Measurements from ENCODE around the gene VAMP8.
"Not testable (repeated sequence)": the region's sequence is repeated elsewhere in the genome, so short reads cannot be mapped to it uniquely, and the experiment has no call there.

VAMP8 gene

GRCh38 chr2:85598594-85599340, 21.4 kb downstream of the VAMP8 start:
- no peak for DNase-seq (ENCODE audit: low read depth)

GRCh38 chr2:85599468-85600234, 22.3 kb downstream of the VAMP8 start:
- DNase-seq (ENCODE audit: low read depth): no peak

- no peak for DNase-seq (ENCODE audit: low read depth)
Measured at GRCh38 chr2:85600235-85600575, 22.8 kb downstream of the VAMP8 start.

DNA sequence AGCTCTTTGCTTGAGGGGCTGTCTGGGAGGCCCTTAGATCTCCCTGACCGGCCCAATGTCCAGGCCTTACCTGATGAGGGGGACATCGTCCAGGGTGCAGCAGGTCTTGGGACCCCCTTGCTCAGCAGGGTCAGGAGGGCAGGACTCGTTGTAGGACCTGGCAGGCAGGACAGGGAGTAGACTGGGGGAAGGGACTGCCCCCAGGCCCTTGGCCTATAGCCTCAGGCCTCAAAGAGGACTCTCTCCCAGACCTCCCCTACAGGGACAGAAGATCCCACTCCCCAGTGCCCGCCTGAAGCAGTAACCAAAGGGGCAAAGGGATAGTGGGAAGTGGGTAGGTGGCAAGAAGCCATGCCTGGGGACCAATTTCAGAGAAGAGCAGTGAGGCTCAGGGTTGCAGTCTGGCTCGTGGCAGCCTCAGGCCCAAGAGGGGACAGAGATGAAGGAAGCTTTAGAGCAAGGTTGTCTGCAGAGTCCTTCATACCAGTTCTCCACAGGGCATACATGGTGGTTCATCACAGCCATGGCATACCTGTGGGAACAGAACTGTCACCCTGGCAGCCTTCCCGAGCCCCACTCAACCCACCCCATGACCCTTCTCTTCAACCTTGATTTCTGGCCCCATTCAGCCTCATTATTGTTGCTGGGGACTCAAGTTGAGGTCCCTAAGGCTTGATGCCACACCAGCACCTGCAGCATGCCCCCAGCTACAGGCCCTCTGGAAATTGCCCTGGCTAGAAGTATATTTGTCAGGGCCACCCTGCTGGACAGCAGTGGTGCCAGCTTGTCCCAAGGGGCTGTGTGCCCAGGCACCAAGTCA, 23.8 kb downstream of the VAMP8 start:
- DNase-seq (ENCODE audit: low read depth): no peak

GRCh38 chr2:85601771-85602475, 24.5 kb downstream of the VAMP8 start:
- DNase-seq (ENCODE audit: low read depth): no peak

DNA sequence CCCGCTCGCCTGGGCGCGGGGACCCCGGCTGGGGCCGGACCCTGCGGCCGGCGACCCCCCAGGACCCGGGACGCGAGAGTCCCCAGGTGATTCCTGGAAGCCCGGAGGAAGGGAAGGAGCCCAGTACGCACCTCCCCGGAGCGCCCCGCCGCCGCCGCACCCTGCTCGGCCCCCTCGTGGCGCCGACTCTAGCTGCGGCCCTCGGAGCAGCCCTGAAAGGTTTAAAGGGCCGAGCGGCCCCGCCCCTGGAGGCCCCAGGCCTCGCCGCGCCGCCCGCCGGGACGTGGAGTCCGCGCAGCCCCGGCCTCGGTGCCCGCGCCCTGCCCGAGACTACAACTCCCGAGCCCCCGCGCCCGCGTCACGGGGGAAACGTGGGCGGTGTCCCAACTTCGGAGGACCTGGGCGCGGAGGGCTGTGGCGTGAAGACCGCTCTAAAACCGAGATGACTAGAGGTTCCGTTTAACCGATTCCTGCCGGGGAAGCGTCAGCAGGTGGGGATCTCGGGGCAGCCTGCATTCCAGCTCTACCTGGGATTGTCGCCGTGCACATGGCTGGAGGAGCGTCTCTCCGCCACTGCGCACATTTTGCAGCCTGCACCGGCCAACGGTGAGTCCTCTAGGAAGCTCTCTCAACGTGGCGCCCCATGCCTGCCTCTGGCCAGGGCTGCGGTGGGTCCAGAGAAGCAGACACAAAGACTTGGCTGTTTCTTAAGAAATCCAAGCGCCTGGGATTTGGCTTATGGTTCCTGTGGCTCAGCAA, 25.3 kb downstream of the VAMP8 start, which contains the start of gene TMEM150A:
TSS of gene TMEM150A (minus strand) at position 223 of the 759 bp plus-strand sequence. CDS start 750 bp downstream, outside the sequence.
- DNase-seq (ENCODE audit: low read depth): no peak

GRCh38 chr2:85604133-85604444, 26.7 kb downstream of the VAMP8 start:
- not testable (repeated sequence) for DNase-seq (ENCODE audit: low read depth)

DNA sequence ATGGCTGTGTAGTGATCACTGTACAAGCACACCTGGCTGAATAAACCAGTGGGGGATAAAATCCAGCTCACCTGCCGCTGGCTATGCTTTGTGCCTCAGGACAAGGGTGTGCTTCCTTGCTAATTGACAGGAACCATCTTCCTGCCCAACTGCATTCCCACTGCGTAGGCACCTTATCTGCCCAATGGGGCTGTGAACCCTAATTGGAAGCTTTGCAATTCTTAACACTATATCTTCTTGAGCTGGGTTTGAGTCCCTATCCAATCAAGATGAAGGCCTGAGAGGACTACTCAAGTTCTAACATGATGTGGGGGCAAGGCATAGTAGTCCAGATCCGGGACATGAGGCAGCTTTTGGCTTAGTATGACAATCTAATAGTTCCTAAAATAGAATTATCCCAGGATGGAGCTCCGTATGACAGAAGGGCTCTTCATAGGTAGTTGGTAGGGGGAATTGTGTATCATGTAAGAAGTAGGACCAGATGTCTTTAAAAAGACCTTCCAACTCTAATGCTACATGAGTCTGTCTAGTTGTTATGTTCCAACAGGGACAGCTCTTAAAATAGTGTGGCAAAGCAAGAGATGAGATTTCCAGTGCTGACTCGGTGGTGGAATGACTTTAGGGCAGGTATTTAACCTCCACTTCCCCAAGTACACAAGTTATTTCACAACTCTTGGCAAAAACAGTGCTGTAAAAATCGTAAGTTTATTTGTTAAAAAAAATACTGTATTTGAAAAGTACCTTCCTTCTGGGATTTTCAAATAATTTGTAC, 27.4 kb downstream of the VAMP8 start:
- no peak for DNase-seq (ENCODE audit: low read depth)

DNA sequence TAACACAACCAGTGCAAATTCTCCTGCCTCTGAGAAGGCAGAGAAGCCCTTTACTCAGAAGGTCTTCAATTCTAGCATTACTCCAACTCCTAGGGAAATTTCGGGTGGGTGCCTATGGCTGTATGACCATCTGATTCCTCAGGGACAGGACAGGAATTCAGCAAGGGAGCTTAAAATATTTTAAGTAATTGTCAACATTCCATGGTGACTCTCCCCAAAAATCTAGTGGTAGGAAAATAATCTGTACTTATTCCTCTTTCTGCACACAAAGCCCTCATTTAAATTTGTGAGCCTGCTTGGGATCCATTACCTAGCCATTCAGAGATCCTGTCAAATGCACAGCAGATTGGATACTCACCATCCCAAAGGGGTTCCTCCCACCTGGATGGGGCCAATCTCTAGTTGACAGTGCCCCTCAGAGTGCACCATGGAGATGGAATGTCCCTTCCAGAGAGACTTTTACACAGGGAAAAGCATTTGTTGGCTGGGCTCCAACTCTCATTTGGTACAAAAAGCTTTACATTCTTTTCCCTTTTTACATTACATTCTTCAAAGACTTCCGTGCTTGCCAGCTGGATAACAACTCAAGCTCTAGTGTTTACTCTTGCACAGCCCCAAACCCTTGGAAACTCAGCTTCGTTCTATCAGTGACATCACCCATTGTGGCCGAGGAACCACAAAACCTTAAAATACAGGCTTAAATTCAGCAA, 28.2 kb downstream of the VAMP8 start:
- no peak for DNase-seq (ENCODE audit: low read depth)

DNA sequence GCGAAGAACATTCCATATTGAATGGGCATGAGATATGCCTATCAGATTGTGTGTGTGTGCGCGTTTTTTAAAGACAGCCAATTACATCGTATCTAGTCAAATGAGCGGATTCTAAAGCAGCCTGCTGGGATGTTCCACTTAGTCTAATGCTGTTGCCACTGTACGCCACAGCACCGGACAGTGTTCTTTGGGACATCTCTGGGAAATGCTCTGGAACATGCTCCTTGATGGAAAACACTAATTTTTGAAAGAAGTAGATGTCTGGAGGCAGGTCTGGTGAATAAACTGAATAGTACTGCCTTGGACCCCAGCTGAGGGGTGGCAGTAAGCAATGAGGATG, 28.7 kb downstream of the VAMP8 start:
- no peak for DNase-seq (ENCODE audit: low read depth)

- no peak for DNase-seq (ENCODE audit: low read depth)
Measured at GRCh38 chr2:85607268-85608215, 30.2 kb downstream of the VAMP8 start.

- DNase-seq (ENCODE audit: low read depth): no peak
Measured at GRCh38 chr2:85611217-85611704, 33.9 kb downstream of the VAMP8 start.

DNA sequence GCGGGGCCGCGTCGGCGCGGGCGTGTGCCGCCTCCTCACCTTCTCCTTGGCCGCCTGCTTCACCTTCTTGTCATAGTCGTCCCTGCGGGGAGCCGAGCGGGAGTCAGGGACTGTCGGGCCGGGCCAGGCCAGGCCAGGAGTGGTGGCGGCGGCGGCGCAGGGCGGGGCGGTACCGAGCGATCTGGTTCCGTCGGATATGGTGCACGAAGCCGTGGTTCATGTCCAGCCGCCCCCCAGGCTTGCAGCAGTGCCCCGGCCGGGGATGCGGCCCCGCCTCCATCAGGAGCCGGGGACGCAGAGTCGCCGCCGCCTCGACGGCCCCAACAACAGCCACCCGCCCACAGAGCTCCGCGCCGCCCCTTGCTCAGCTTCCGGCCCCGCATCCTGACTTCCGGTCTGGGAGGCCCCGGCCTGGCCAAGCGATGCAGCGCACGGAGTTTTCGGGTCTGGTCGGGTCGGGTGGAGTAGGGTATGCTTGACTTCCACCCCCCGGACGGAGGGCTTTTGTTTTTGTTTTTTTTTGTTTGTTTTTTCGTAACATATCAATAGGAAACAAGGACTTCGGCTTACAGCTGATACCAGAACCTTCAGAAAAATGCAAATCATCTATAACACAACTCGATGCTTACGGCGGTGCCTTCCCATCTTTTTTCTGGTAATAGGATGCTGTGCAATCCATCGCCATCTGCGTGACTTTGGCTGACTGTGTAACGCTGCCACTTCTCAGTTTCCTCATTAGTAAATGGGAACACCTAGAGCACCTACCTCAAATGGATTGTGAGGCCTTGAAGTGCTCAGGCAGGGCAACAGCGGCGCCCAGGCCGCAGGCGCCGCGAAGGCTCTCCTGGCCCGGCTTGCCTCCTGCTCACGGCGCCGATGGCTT, 34.6 kb downstream of the VAMP8 start, which contains the start of gene C2orf68:
TSS of gene C2orf68 (minus strand) at position 362 of the 883 bp plus-strand sequence. CDS start at position 280, 82 bp downstream.
- no peak for DNase-seq (ENCODE audit: low read depth)

DNA sequence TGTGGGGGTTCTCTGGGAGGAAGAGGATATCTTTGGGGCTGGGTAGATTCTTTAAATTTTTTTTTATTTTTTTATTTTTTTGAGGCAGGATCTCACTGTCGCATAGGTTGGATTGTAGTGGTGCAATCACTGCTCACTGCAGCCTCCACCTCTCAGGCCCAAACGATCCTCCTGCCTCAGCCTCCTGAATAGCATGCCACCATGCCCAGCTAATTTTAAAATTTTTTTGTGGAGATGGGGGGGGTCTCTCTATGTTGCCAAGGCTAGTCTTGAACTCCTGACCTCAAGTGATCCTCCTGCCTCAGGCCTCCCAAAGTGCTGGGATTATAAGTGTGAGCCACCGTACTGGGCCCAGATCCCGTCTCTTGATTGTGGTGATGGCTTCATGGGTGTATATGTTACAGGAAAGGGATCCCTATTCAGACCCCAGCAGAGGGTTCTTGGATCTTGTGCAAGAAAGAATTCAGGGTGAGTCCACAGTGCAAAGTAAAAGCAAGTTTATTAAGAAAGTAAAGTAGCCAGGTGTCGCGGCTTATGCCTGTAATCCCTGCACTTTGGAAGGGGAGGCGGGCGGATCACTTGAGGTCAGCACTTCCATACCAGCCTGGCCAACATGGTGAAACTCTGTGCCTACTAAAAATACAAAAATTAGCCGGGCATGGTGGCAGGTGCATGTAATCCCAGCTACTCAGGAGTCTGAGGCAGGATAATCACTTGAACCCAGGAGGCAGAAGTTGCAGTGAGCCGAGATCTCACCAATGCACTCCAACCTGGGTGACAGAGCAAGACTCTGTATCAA, 36.5 kb downstream of the VAMP8 start:
- no peak for DNase-seq (ENCODE audit: low read depth)

GRCh38 chr2:85614757-85615156, 37.4 kb downstream of the VAMP8 start:
- not testable (repeated sequence) for DNase-seq (ENCODE audit: low read depth)

DNA sequence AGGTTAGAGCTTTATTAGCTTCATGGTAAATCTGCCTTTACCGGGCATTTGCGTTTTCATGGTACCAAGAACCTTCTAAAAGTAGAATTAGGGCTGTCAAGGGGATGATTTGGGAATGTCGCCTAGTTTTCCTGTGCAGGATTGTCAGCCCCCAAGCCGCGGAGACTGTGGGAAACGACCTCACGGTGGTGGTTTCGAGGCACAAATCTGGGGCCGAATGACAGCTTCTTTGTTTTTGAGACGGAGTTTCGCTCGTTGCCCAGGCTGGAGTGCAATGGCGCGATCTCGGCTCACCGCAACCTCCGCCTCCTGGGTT, 38.0 kb downstream of the VAMP8 start:
- DNase-seq (ENCODE audit: low read depth): no peak

GRCh38 chr2:85617723-85618122, 40.3 kb downstream of the VAMP8 start:
- not testable (repeated sequence) for DNase-seq (ENCODE audit: low read depth)

Measured in HS-5 (cell line).